K562 (cell line): Measurements from ENCODE around the gene LRRC39. TPM values are rescaled to one million over a fixed set of nuclear protein-coding genes. Genes with fewer than 3 reads are reported as not detected.

Experiments used
- ATAC-seq: fragments of 200-7000 bp; cut with Tn5 transposase; 3 replicates; pipeline ENCODE4 v1.9.1; 2020; ENCODE audit warnings: moderate library complexity
- BruUV-seq: library from RNA; stranded (reverse); fragments of 400-500 nt; replicated peaks from 2 replicates; lab custom pipeline; 2021; lab: Mats Ljungman, UMichigan
- CTCF ChIA-PET: fragments of 300-600 bp; formaldehyde crosslinking; extraction: SDS; loops from one replicate; lab custom pipeline; 2021; ENCODE audit warnings: low intra/inter-chr PET ratio; lab: Yijun Ruan, JAX
- POLR2A ChIA-PET: fragments of 300-600, 350-650 bp; sonication (Branson Sonifier 250); formaldehyde crosslinking; extraction: SDS; loops from one replicate; lab custom pipeline; 2021; ENCODE audit warnings: antibody characterized with exemption, inconsistent platforms; lab: Yijun Ruan, JAX
- DNase-seq, 4 experiments: peaks; one replicate each; pipeline versions ENCODE4 v3.0.0 to v3.0.0-alpha.2; 2011 to 2018; ENCODE audit warnings: low spot score in 3 of 4, mixed read lengths in 3 of 4; ENCODE audit errors: extremely low read depth in 1 of 4
- FAIRE-seq: peaks from 2 replicates; lab custom pipeline; 2011; peaks lifted over from hg19 to GRCh38; lab: Jason Lieb, UNC
- H2AFZ ChIP-seq: 2 replicates; pipeline ENCODE4 v1.6.0; 2011; ENCODE audit warnings: low read depth, low read length, control low read depth, inconsistent platforms
- H3K27ac ChIP-seq: fragments of 200-600 bp; 3 replicates; pipeline ENCODE4 v1.8.0; 2011; ENCODE audit warnings: low read depth, mild to moderate bottlenecking, control low read depth, inconsistent platforms, low read length, moderate library complexity, mixed read lengths; ENCODE audit errors: extremely low read depth
- H3K27me3 ChIP-seq, 2 experiments: fragments of 300-600 bp in 1 of 2; 2 replicates in 1 of 2; 3 replicates in 1 of 2; pipeline versions ENCODE4 v1.6.0 to v1.8.0; 2011; ENCODE audit warnings: inconsistent platforms in 2 of 2, low read length in 2 of 2, mild to moderate bottlenecking in 1 of 2, mixed read lengths in 1 of 2, moderate library complexity in 1 of 2; ENCODE audit not compliant: control insufficient read depth in 2 of 2, insufficient read depth in 2 of 2
- H3K36me3 ChIP-seq: fragments of 300-600 bp; 3 replicates; pipeline ENCODE4 v1.8.0; 2011; ENCODE audit warnings: mild to moderate bottlenecking, low read length, inconsistent platforms; ENCODE audit not compliant: control insufficient read depth, insufficient read depth
- H3K4me1 ChIP-seq, 2 experiments: fragments of 200-600 bp in 1 of 2; replicated peaks in 1 of 2; 2 replicates in 1 of 2; 3 replicates in 1 of 2; pipeline versions ENCODE4 v1.5.1 to v1.8.0; 2011; ENCODE audit warnings: inconsistent platforms in 2 of 2, low read length in 2 of 2, mild to moderate bottlenecking in 1 of 2, mixed read lengths in 1 of 2, moderate library complexity in 1 of 2; ENCODE audit not compliant: control insufficient read depth in 2 of 2, insufficient read depth in 2 of 2
- H3K4me2 ChIP-seq: 2 replicates; pipeline ENCODE4 v1.6.1; 2011; ENCODE audit warnings: low read length, control low read depth, inconsistent platforms, mixed read lengths; ENCODE audit not compliant: insufficient read depth
- H3K4me3 ChIP-seq: fragments of 200-600 bp; sonication (generic), shearing (Covaris generic); 2 replicates; pipeline ENCODE4 v1.5.1; 2016; ENCODE audit warnings: control low read depth, inconsistent platforms
- H3K79me2 ChIP-seq: fragments of 200-600 bp; 3 replicates; pipeline ENCODE4 v1.8.0; 2011; ENCODE audit warnings: low read length, inconsistent platforms; ENCODE audit not compliant: control insufficient read depth, insufficient read depth
- H3K9ac ChIP-seq, 2 experiments: 2 replicates each; pipeline versions ENCODE4 v1.6.0 to v1.6.1; 2011; ENCODE audit warnings: low read depth in 2 of 2, low read length in 2 of 2, control low read depth in 1 of 2, inconsistent platforms in 1 of 2, mild to moderate bottlenecking in 1 of 2, mixed read lengths in 1 of 2; ENCODE audit not compliant: insufficient read depth in 1 of 2
- H3K9me1 ChIP-seq: one replicate; pipeline ENCODE4 v1.6.0; 2011; ENCODE audit warnings: inconsistent platforms, mild to moderate bottlenecking, low read length, moderate library complexity; ENCODE audit not compliant: control insufficient read depth, insufficient read depth
- H3K9me3 ChIP-seq: replicated peaks from 2 replicates; pipeline ENCODE4 v1.5.1; 2011; ENCODE audit warnings: low read depth, low read length, inconsistent platforms; ENCODE audit not compliant: control insufficient read depth, insufficient read depth
- H4K20me1 ChIP-seq: replicated peaks from 2 replicates; pipeline ENCODE4 v1.6.1; 2011; ENCODE audit warnings: low read length, inconsistent platforms, mixed read lengths; ENCODE audit not compliant: control insufficient read depth, insufficient read depth
- ATF7 ChIP-seq: fragments of 450-650 bp; IDR thresholded peaks from 2 replicates; pipeline ENCODE4 v1.7.1; 2014; ENCODE audit warnings: mild to moderate bottlenecking, moderate library complexity
- DPF2 ChIP-seq: fragments of 450-650 bp; IDR thresholded peaks from 2 replicates; pipeline ENCODE4 v1.6.1; 2016
- NFIC ChIP-seq: fragments of 450-650 bp; IDR thresholded peaks from 2 replicates; pipeline ENCODE4 v1.6.1; 2017; ENCODE audit warnings: mild to moderate bottlenecking, inconsistent platforms
- NKRF ChIP-seq: fragments of 450-650 bp; IDR thresholded peaks from 2 replicates; pipeline ENCODE4 v1.6.1; 2016; ENCODE audit warnings: borderline replicate concordance
- POLR2H ChIP-seq: IDR thresholded peaks from 2 replicates; pipeline ENCODE4 v1.6.1; 2016; ENCODE audit warnings: missing genetic modification characterization, low read depth, mild to moderate bottlenecking, control low read depth, missing compliant biosample characterization, moderate library complexity
- PREB ChIP-seq: sonication (generic); formaldehyde crosslinking; IDR thresholded peaks from 2 replicates; pipeline ENCODE4 v1.8.1; 2023; ENCODE audit warnings: mild to moderate bottlenecking, missing genetic modification reagents
- PURB ChIP-seq: sonication (generic); formaldehyde crosslinking; IDR thresholded peaks from 2 replicates; pipeline ENCODE4 v1.9.0; 2021; ENCODE audit warnings: low read depth, mild to moderate bottlenecking, missing genetic modification reagents
- SAFB2 ChIP-seq: fragments of 200-400 bp; formaldehyde crosslinking; IDR thresholded peaks from 2 replicates; pipeline ENCODE4 v1.6.1; 2018; ENCODE audit warnings: borderline replicate concordance, low read length, low read depth, moderate library complexity; ENCODE audit not compliant: severe bottlenecking
- SPI1 ChIP-seq: IDR thresholded peaks from 2 replicates; pipeline ENCODE4 v1.6.1; 2011; ENCODE audit warnings: low read depth, low read length, control low read depth, borderline replicate concordance
- TCF3 ChIP-seq: sonication (generic); formaldehyde crosslinking; IDR thresholded peaks from 2 replicates; pipeline ENCODE4 v1.4.0; 2020; ENCODE audit warnings: mild to moderate bottlenecking, missing genetic modification reagents
- ZBTB17 ChIP-seq: fragments of 450-650 bp; formaldehyde crosslinking; IDR thresholded peaks from 2 replicates; pipeline ENCODE4 v1.4.0; 2020; ENCODE audit warnings: mild to moderate bottlenecking
- ZNF140 ChIP-seq: fragments of 250-450 bp; sonication (Bioruptor Pico); IDR thresholded peaks from 2 replicates; pipeline ENCODE4 v1.8.0; 2021; ENCODE audit warnings: moderate library complexity, mild to moderate bottlenecking, inconsistent platforms
- WGBS: fragments of 100-300 bp; shearing (Covaris generic); methylation state at CpG from one replicate; pipeline ENCODE4 v1.1.6; 2016; ENCODE audit warnings: low coverage, mixed read lengths; ENCODE audit not compliant: insufficient coverage; ENCODE audit errors: missing lambda C conversion rate; 5-methylcytosine and 5-hydroxymethylcytosine counted together
- in situ Hi-C: fragments of 300-500 bp; cut with MboI; formaldehyde crosslinking; loops from 4 replicates; pipeline ENCODE4 v1.15.0; 2018; ENCODE audit warnings: inconsistent platforms, mixed read lengths
- intact Hi-C: fragments of 100-400 bp; cut with micrococcal nuclease; formaldehyde crosslinking; loops from 2 replicates; pipeline ENCODE4 v1.14.2; 2022
- polyA plus RNA-seq, 8 experiments: library from polyadenylated mRNA; depleted of rRNA in 4 of 8; stranded (reverse) in 5 of 8; unstranded in 3 of 8; fragments of >200 nt; fragmentation: Nextera tagmentation in 2 of 8; fragmentation: Illumina TruSeq in 1 of 8; extraction: Ambion mirVana in 2 of 8; extraction: Trizol in 1 of 8; gene quantifications; 2 replicates each; pipeline versions ENCODE4 v1.2.1 to v1.2.3, GENCODE V29; 2011 to 2014; ENCODE audit warnings: inconsistent platforms in 1 of 8, missing spikeins in 1 of 8
- total RNA-seq, 7 experiments: library from RNA; depleted of rRNA in 6 of 7; stranded (reverse); fragments of >200 nt in 6 of 7; fragmentation: Illumina TruSeq in 2 of 7; extraction: Trizol in 2 of 7; gene quantifications; 2 replicates each; pipeline versions ENCODE4 v1.2.1 to v1.2.3, GENCODE V29; 2011 to 2021; ENCODE audit warnings: low replicate concordance in 1 of 7
- TF ChIP-seq, protein P1 (sequence below): fragments of 250-450 bp; sonication (Bioruptor Pico); IDR thresholded peaks from 2 replicates; pipeline ENCODE4 v1.8.0; 2021; ENCODE audit warnings: borderline replicate concordance, mild to moderate bottlenecking, moderate library complexity; ENCODE audit not compliant: poor library complexity, severe bottlenecking

Gene LRRC39
- total and polyA plus RNA-seq, 9 of the 15 experiments (the other 6 are each of a cell fraction or from before 2014, with no cell fraction given) = 1.00 to 3.1 (median 1.3) TPM

- Histone ChIP-seq H3K4me1 (no peaks in the 10 kb centered on the region), H3K9me1 (no peaks in the 10 kb centered on the region), H3K27ac (no peak overlapping the region), H3K27me3 (no peaks in the 10 kb centered on the region), H3K4me2 (no peak overlapping the region), H3K36me3 (peaks cover 46% of the 10 kb centered on the region; the same call in 2 of the 3 replicates), H3K9me3 (no peaks in the 10 kb centered on the region), H3K4me3 (no peak overlapping the region), H4K20me1 (no peaks in the 10 kb centered on the region), H2AFZ (no peak overlapping the region), H3K79me2 (no peaks in the 10 kb centered on the region), H3K9ac (no peak overlapping the region)
- TF ChIP-seq SPI1 (no peak), SAFB2 (no peak), POLR2H (tag) (no peak), DPF2 (no peak), NKRF (no peak), ZBTB17 (CRISPR knock-in tag) (no peak), ATF7 (no peak), TCF3 (no peak), NFIC (no peak), ZNF140 (CRISPR knock-in tag) (no peak), PURB (CRISPR knock-in tag) (no peak), PREB (no peak)
- TF ChIP-seq, protein P1, sequence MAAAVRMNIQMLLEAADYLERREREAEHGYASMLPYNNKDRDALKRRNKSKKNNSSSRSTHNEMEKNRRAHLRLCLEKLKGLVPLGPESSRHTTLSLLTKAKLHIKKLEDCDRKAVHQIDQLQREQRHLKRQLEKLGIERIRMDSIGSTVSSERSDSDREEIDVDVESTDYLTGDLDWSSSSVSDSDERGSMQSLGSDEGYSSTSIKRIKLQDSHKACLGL (CRISPR knock-in tag) = no peak
- no TSS peak for BruUV-seq
- ChIA-PET POLR2A (no interaction called here), CTCF (no interaction called here)
- 100% methylated on average over 1 of the region's 1 CpG for WGBS
- in situ Hi-C loops (no loop called here), intact Hi-C loops (no loop called here)
- FAIRE-seq (no peak), DNase-seq (no peak), ATAC-seq (no peak)
These were observed 20.5 kb upstream of the LRRC39 start for GRCh38 chr1:100198596-100198995.
